Measurements from ENCODE around the gene PLP1.
"Not testable (repeated sequence)": the region's sequence is repeated elsewhere in the genome, so short reads cannot be mapped to it uniquely, and the experiment has no call there.

The PLP1 gene

DNA sequence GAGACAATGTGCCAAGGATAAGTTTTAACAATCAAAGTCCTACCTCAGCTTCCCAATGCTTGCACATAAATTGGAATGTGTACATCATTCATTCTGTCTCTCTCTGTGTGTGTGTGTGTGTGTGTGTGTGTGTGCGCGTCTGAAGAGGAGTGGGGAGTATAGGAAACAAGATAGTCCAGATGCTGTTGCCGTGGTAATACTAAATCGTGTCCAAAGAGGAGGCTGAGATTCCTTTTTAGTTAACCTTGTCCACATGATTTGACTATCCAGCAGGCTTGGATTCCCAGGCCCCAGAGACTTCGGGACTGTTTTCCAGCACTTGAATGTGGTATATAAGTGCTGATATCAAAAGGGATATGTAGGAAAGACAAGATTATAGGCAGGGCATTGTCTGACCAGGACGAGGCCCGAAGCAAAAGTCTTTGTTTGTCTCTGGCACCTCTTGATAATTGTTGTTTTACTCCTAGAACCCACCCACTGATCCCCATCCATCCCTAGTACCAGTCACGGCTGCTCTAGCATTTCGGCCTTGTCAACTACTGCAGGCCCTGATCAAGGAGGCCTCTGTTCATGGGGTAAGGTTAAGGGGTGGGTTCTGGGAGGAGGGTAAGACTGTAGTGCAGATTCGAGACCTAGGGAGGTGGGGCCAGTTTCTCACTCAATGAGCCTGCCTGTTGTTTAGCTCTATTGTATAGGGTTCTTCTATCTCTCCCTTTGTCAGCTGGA, 3.9 kb downstream of the PLP1 start:
- DNase-seq (ENCODE audit: low read depth in 3 of 3): no peak

DNA sequence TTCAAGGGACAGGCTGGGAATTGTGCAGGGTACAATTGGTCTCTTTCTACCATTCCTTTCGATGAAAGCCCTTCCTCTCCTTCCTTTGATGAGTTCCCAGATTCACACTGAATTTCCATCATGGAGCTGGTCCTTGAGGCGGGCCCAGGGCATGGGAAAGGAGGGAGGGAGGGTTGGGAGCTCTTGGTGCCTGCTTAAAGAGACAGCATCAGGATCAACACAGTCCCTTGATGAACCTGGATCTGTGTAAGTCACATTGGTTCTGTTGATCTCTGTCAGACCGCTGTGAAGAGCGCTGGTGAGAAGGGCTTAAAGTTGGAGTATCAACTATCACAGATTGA, 4.4 kb downstream of the PLP1 start:
- DNase-seq (ENCODE audit: low read depth in 3 of 3): no peak

DNA sequence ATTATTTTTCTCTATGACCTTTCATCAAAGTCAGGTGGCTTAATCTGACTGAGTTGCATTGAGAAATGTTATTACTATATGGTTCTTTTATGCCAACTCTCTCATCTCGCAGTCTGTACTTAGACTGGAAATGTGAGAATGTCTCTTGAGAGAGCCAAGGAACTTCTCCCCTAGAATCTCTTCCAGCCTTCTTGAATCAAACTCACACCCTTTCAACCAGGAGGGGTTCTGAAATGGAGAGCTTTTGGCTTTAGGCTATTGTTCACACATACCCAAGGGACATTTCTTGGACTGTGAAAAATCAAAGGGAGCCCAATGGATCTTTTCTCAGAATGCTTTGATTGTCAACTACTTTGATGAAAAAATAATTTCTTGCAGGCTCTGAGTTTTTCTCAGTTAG, 5.1 kb downstream of the PLP1 start:
- no peak for DNase-seq (ENCODE audit: low read depth in 3 of 3)

GRCh38 chrX:103782640-103783039, 6.0 kb downstream of the PLP1 start:
- DNase-seq (ENCODE audit: low read depth in 3 of 3): no peak

DNA sequence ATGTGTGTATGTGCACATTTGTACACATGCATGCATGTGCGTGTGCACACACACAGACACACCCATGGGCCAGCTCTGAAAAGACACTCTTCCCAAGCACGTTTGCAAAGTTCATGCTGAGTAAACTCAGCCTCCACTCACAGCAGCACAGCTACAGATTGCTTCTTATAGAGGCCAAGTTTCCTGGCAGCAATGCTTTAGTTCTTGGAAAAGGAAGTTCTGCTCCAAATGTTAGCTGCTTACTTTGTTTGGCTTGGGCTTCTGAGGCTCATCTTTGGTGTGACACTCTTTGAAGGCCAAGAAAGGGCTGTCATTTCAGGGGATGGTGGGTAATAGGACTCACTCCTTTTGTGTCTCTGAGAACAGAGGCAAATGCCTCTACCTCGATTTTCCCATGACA, 6.6 kb downstream of the PLP1 start:
- DNase-seq (ENCODE audit: low read depth in 3 of 3): no peak

- no peak for DNase-seq (ENCODE audit: low read depth in 3 of 3)
Observed at GRCh38 chrX:103783971-103784370, 7.3 kb downstream of the PLP1 start.

GRCh38 chrX:103789004-103789403, 12.4 kb downstream of the PLP1 start:
- no peak for DNase-seq (ENCODE audit: low read depth in 3 of 3)

DNA sequence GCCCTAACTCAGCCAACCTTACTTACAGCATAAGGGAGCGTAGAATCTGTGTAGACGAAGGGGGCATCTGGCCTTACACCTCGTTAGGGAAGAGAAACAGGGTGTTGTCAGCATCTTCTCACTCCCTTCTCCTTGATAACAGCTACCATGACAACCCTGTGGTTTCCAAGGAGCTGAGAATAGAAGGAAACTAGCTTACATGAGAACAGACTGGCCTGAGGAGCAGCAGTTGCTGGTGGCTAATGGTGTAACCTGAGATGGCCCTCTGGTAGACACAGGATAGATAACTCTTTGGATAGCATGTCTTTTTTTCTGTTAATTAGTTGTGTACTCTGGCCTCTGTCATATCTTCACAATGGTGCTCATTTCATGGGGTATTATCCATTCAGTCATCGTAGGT, 14.6 kb downstream of the PLP1 start:
- no peak for DNase-seq (ENCODE audit: low read depth in 3 of 3)

DNA sequence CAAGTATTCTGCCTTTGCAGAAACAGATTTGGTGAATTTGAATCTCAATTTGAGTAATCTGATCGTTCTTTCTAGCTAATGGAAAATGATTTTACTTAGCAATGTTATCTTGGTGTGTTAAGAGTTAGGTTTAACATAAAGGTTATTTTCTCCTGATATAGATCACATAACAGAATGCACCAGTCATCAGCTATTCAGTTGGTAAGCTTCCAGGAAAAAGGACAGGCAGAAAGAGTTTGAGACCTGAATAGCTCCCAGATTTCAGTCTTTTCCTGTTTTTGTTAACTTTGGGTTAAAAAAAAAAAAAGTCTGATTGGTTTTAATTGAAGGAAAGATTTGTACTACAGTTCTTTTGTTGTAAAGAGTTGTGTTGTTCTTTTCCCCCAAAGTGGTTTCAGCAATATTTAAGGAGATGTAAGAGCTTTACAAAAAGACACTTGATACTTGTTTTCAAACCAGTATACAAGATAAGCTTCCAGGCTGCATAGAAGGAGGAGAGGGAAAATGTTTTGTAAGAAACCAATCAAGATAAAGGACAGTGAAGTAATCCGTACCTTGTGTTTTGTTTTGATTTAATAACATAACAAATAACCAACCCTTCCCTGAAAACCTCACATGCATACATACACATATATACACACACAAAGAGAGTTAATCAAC, 15.3 kb downstream of the PLP1 start:
- no peak for DNase-seq (ENCODE audit: low read depth in 3 of 3)

GRCh38 chrX:103792916-103793544, 16.4 kb downstream of the PLP1 start:
- no peak for DNase-seq (ENCODE audit: low read depth in 3 of 3)

DNA sequence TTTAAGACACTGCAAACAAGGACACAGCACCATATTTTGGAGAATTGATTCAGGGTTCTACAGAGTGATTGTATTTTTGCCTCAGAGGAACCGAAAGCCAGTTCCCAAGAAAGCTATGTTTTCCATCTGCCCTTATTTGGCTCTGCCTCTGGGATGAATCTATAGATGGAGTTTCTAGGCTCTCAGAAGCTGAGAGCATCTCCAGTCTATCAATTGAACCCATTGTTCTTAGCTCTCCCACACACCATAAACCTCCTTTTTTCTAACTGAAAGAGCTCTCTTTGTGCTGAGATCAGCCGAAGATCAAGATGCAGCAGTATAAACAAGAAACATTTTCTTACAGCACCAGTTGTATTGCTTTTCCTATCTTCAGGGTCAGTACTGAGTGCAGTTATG, 16.9 kb downstream of the PLP1 start:
- DNase-seq (ENCODE audit: low read depth in 3 of 3): no peak

DNA sequence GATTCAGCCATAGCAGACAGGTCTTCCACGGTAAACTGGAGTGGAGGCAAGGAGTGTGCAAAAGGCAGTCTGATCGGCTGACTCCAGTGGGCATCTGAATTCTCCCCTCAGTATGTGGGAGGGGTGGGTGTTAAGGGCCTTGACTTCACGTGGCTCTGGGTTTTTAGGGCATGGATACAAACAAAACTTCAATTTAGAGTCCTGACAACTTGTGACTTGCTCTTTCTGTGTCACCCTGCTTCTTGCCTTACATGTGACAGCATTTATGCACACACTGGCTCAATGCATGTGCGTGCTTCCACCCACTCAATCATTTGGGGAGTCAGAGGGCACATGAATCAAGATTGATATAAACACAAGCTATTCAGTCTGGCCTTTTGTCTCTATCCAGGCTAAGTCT, 17.5 kb downstream of the PLP1 start:
- no peak for DNase-seq (ENCODE audit: low read depth in 3 of 3)

DNA sequence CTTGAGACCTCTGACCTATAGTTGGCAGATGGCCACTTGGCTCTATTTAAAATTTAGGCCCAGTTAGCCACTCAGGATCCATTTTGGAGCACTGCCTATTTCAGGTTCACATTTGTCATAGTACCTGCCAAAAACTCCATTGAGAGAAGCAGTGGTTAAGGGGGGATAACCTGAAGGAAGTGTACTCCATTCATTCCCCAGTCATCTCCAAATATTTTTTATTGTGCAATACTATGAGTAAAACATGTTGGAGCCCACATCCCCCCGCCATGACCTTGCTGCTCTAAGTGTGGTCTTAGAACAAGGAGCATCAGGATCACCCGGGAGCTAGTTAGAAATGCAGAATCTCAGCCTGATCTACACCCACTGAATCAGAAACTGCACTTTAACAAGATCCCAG, 21.1 kb downstream of the PLP1 start:
- no peak for DNase-seq (ENCODE audit: low read depth in 3 of 3)

DNA sequence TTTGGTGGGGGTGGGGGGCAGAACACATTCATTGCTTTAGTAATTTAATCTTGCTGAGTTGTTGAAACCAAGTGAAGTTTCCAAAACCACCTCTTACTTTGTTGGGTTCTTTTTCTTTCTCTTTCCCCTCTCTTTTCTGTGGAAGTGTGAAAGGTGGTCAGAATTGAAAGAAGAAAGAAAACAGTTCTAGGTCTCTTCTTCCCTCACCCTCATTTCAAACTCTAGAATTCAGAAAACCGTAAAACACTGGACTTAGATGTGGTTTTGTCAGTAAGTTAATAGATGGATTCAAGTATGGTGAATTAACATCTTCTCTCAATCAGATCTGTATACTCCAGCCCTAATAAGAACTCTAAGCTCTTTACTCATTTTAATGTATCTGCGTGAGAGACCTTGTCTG, 23.7 kb downstream of the PLP1 start:
- DNase-seq (ENCODE audit: low read depth in 3 of 3): no peak

GRCh38 chrX:103805860-103806259, 29.2 kb downstream of the PLP1 start:
- no peak for DNase-seq (ENCODE audit: low read depth in 3 of 3)

GRCh38 chrX:103806862-103807474, 30.3 kb downstream of the PLP1 start:
- no peak for DNase-seq (ENCODE audit: low read depth in 3 of 3)

DNA sequence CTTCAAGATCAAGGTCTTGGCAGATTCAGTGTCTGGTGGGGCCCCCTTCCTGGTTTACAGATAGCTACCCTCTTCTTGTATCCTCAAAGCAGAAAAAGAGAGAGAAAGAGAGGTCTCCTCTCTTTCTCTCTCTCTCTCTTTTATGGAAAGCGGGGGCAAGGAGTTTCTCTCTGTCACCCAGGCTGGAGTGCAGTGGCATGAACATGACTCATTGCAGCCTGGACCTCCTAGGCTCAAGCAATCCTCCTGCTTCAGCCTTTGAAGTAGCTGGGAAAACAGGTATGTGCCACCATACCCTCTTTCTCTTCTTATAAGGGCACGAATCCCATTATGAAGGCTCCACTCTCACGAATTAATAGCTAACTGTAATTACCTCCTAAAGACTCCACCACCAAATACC, 35.2 kb downstream of the PLP1 start:
- DNase-seq (ENCODE audit: low read depth in 3 of 3): no peak

DNA sequence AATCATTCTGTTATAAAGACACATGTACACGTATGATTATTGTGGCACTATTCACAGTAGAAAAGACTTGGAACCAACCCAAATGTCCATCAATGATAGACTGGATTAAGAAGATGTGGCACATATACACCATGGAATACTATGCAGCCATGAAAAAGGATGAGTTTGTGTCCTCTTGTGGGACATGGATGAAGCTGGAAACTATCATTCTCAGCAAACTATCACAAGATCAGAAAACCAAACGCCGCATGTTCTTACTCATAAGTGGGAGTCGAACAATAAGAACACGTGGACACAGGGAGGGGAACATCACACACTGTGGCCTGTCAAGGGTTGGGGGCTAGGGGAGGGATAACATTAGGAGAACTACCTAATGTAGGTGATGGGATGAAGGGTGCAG, 40.5 kb downstream of the PLP1 start:
- DNase-seq (ENCODE audit: low read depth in 3 of 3): not testable (repeated sequence)

- peak in 1 of 3 experiments; percentile 1 for DNase-seq (ENCODE audit: low read depth in 3 of 3)
Observed at GRCh38 chrX:103817502-103817901, 40.9 kb downstream of the PLP1 start.

GRCh38 chrX:103818842-103819619, 42.4 kb downstream of the PLP1 start:
- DNase-seq (ENCODE audit: low read depth in 3 of 3): no peak

- DNase-seq (ENCODE audit: low read depth in 3 of 3): not testable (repeated sequence)
Observed at GRCh38 chrX:103820802-103821201, 44.2 kb downstream of the PLP1 start.

- no peak for DNase-seq (ENCODE audit: low read depth in 3 of 3)
Observed at GRCh38 chrX:103823591-103823990, 47.0 kb downstream of the PLP1 start.
